Ovary (tissue), 3 donors: Measurements from ENCODE around the gene RBFA.
A peak's percentile ranks its signal among the peaks of the same experiment; 100 is the strongest.

ENCODE experiments used
- POLR2A ChIP-seq: fragments of 450-650 bp; IDR thresholded peaks from one replicate; pipeline ENCODE4 v1.6.1; 2017; ENCODE audit warnings: antibody characterized with exemption, mild to moderate bottlenecking, moderate library complexity
- TF ChIP-seq, protein P1 (sequence below), 3 donors: fragments of 450-650 bp in 2 of 3; fragments of 200-600 bp in 1 of 3; IDR thresholded peaks; one replicate each; pipeline versions ENCODE4 v1.5.1 to v1.8.0; 2016 to 2022; ENCODE audit warnings: antibody characterized with exemption in 3 of 3, mild to moderate bottlenecking in 1 of 3
- donor health status: DM: no; HTN: no; CAD: no.

DNA sequence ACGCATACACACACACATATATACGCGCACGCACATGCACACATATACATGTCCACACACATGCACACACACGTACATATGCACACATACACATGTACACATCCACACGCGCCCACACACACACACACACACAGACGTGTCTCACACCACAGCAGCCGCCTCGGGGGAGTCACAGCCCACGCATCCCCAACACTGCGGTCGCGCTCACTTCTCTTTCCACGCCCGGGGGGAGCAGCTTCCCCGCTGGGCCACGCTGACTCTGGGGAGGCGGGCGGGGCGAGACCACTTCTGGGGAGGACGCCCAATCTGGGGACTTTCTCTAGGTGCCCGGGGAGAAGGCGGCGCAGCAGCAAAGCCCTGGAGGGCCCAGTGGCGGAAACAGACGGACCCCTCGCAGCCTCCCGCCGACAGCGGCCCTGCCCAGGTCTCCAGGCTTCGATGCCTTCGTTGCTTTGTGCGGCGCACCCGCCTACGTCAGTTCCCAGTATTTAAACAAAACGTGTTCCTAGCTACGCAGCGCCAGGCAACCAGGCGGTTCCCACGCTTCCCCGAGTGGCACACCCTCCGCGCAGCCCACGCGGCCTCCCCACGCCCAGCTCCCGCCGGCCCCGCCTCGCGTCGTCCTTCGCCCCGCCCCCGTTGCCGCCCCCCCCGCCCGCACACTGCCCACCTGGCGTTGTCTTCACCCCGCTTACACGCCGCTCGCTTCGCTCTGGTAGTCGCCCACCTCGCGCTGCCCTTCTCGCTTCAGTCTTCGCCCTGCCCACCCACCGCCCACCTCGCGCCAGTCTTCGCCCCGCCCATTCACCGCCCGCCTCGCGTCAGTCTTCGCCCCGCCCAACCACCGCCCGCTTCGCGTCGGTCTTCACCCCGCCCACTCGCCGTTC, 810 bp upstream of the RBFA start:
- TF ChIP-seq, protein P1, sequence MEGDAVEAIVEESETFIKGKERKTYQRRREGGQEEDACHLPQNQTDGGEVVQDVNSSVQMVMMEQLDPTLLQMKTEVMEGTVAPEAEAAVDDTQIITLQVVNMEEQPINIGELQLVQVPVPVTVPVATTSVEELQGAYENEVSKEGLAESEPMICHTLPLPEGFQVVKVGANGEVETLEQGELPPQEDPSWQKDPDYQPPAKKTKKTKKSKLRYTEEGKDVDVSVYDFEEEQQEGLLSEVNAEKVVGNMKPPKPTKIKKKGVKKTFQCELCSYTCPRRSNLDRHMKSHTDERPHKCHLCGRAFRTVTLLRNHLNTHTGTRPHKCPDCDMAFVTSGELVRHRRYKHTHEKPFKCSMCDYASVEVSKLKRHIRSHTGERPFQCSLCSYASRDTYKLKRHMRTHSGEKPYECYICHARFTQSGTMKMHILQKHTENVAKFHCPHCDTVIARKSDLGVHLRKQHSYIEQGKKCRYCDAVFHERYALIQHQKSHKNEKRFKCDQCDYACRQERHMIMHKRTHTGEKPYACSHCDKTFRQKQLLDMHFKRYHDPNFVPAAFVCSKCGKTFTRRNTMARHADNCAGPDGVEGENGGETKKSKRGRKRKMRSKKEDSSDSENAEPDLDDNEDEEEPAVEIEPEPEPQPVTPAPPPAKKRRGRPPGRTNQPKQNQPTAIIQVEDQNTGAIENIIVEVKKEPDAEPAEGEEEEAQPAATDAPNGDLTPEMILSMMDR (IDR thresholded peaks at IDR 0.05) = no peak
- peak; percentile 39 for TF ChIP-seq POLR2A
